ENCODE results near the gene MASTL.

MASTL gene

GRCh38 chr10:27158421-27158820, 3.3 kb downstream of the MASTL start:
- DNase-seq (ENCODE audit: low read depth, low spot score), result no peak
- TF ChIP-seq, protein P1, sequence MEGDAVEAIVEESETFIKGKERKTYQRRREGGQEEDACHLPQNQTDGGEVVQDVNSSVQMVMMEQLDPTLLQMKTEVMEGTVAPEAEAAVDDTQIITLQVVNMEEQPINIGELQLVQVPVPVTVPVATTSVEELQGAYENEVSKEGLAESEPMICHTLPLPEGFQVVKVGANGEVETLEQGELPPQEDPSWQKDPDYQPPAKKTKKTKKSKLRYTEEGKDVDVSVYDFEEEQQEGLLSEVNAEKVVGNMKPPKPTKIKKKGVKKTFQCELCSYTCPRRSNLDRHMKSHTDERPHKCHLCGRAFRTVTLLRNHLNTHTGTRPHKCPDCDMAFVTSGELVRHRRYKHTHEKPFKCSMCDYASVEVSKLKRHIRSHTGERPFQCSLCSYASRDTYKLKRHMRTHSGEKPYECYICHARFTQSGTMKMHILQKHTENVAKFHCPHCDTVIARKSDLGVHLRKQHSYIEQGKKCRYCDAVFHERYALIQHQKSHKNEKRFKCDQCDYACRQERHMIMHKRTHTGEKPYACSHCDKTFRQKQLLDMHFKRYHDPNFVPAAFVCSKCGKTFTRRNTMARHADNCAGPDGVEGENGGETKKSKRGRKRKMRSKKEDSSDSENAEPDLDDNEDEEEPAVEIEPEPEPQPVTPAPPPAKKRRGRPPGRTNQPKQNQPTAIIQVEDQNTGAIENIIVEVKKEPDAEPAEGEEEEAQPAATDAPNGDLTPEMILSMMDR (IDR thresholded peaks at IDR 0.05; ENCODE audit: low read depth, low read length), result no peak
- in situ Hi-C loops (cut with HindIII; ENCODE audit: low sequenced_read_pairs), result no loop called here

DNA sequence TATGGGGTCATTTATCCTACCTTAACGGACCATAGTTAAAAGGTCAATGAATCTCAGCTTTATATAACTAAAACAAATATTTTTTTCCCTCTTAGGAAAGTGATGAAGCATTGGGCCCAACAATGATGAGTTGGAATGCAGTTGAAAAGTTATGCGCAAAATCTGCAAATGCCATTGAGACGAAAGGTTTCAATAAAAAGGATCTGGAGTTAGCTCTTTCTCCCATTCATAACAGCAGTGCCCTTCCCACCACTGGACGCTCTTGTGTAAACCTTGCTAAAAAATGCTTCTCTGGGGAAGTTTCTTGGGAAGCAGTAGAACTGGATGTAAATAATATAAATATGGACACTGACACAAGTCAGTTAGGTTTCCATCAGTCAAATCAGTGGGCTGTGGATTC, 14.7 kb downstream of the MASTL start:
- TF ChIP-seq, protein P1 (IDR thresholded peaks at IDR 0.05; ENCODE audit: low read depth, low read length), result no peak
- H3K4me3 ChIP-seq (ENCODE audit: low read depth, low read length), result no peak overlapping the region
- in situ Hi-C loops (cut with HindIII; ENCODE audit: low sequenced_read_pairs), result no loop called here
- no peak for DNase-seq (ENCODE audit: low read depth, low spot score)

More at GRCh38 chr10:27158421-27158820, 3.3 kb downstream of the MASTL start:
- no peak overlapping the region for H3K4me3 ChIP-seq (ENCODE audit: low read depth, low read length)

GRCh38 chr10:27188259-27188658, 33.1 kb downstream of the MASTL start:
- H3K4me3 ChIP-seq (ENCODE audit: low read depth, low read length), result no peak overlapping the region
- DNase-seq (ENCODE audit: low read depth, low spot score), result no peak
- in situ Hi-C loops (cut with HindIII; ENCODE audit: low sequenced_read_pairs), result no loop called here
- TF ChIP-seq, protein P1 (IDR thresholded peaks at IDR 0.05; ENCODE audit: low read depth, low read length), result no peak

- in situ Hi-C loops (cut with HindIII; ENCODE audit: low sequenced_read_pairs), result no loop called here
- TF ChIP-seq, protein P1 (IDR thresholded peaks at IDR 0.05; ENCODE audit: low read depth, low read length), result no peak
Observed at GRCh38 chr10:27188897-27189296, 33.7 kb downstream of the MASTL start.

GRCh38 chr10:27190508-27190907, 35.4 kb downstream of the MASTL start:
- in situ Hi-C loops (cut with HindIII; ENCODE audit: low sequenced_read_pairs), result no loop called here
- TF ChIP-seq, protein P1 (IDR thresholded peaks at IDR 0.05; ENCODE audit: low read depth, low read length), result no peak
- DNase-seq (ENCODE audit: low read depth, low spot score), result no peak
- no peak overlapping the region for H3K4me3 ChIP-seq (ENCODE audit: low read depth, low read length)

More at GRCh38 chr10:27188897-27189296, 33.7 kb downstream of the MASTL start:
- DNase-seq (ENCODE audit: low read depth, low spot score), result no peak
- no peak overlapping the region for H3K4me3 ChIP-seq (ENCODE audit: low read depth, low read length)

GRCh38 chr10:27192284-27192683, 37.1 kb downstream of the MASTL start:
- no peak overlapping the region for H3K4me3 ChIP-seq (ENCODE audit: low read depth, low read length)
- peak; percentile 92 for DNase-seq (ENCODE audit: low read depth, low spot score)
- in situ Hi-C loops (cut with HindIII; ENCODE audit: low sequenced_read_pairs), result no loop called here
- TF ChIP-seq, protein P1 (IDR thresholded peaks at IDR 0.05; ENCODE audit: low read depth, low read length), result no peak

All from astrocyte of the spinal cord (primary cell).